GM12892 (cell line): Measurements from ENCODE around the gene DPM3.
A peak's percentile ranks its signal among the peaks of the same experiment; 100 is the strongest.

Source experiments
- DNase-seq: peaks from one replicate; pipeline ENCODE4 v3.0.0; 2011; ENCODE audit not compliant: insufficient read length
- FAIRE-seq: peaks from 2 replicates; lab custom pipeline; 2011; peaks lifted over from hg19 to GRCh38; lab: Jason Lieb, UNC
- POLR2A ChIP-seq: IDR thresholded peaks from 2 replicates; pipeline ENCODE4 v1.6.1; 2011; ENCODE audit warnings: low read depth, low read length, control low read depth
- POLR2AphosphoS5 ChIP-seq: IDR thresholded peaks from 2 replicates; pipeline ENCODE4 v1.6.1; 2011; ENCODE audit warnings: low read depth, low read length, control low read depth
- TAF1 ChIP-seq: IDR thresholded peaks from 2 replicates; pipeline ENCODE4 v1.6.1; 2011; ENCODE audit warnings: low read depth, mild to moderate bottlenecking, control low read depth, low read length, borderline replicate concordance

DPM3 gene

GRCh38 chr1:155181371-155182051, 41.2 kb upstream of the DPM3 start:
- DNase-seq (no peak), FAIRE-seq (no peak)
- no peak for TF ChIP-seq POLR2AphosphoS5

GRCh38 chr1:155179112-155180031, 39.0 kb upstream of the DPM3 start:
- FAIRE-seq = no peak
- TF ChIP-seq POLR2A (no peak), POLR2AphosphoS5 (no peak), TAF1 (no peak)
- DNase-seq = peak; percentile 12

- TF ChIP-seq TAF1 (no peak), POLR2A (no peak), POLR2AphosphoS5 (no peak)
- DNase-seq (peak; percentile 19), FAIRE-seq (no peak)
These were observed 38.2 kb upstream of the DPM3 start for GRCh38 chr1:155178441-155179111.

- FAIRE-seq (no peak), DNase-seq (peak; percentile 13)
- TF ChIP-seq POLR2A (no peak), POLR2AphosphoS5 (no peak), TAF1 (no peak)
These were observed 37.6 kb upstream of the DPM3 start for GRCh38 chr1:155177918-155178281.

GRCh38 chr1:155177192-155177917, 37.0 kb upstream of the DPM3 start:
- DNase-seq = peak; percentile 13
- FAIRE-seq = no peak

GRCh38 chr1:155176544-155177071, 36.3 kb upstream of the DPM3 start:
- no peak for TF ChIP-seq POLR2AphosphoS5
- no peak for TF ChIP-seq TAF1
- DNase-seq (peak; percentile 93), FAIRE-seq (peak; percentile 80)

More at GRCh38 chr1:155177192-155177917, 37.0 kb upstream of the DPM3 start:
- TF ChIP-seq TAF1 (no peak), POLR2A (no peak), POLR2AphosphoS5 (no peak)

- TF ChIP-seq POLR2A = no peak
- TF ChIP-seq TAF1 = no peak
- no peak for TF ChIP-seq POLR2AphosphoS5
- DNase-seq = no peak
- no peak for FAIRE-seq
These were observed 35.6 kb upstream of the DPM3 start for GRCh38 chr1:155175927-155176371.

- FAIRE-seq = no peak
- TF ChIP-seq POLR2AphosphoS5 = no peak
- TF ChIP-seq TAF1 = no peak
- TF ChIP-seq POLR2A = no peak
- DNase-seq = no peak
These were observed 35.1 kb upstream of the DPM3 start for GRCh38 chr1:155175281-155175926.

- DNase-seq (no peak), FAIRE-seq (no peak)
- TF ChIP-seq POLR2A = no peak
- no peak for TF ChIP-seq POLR2AphosphoS5
- no peak for TF ChIP-seq TAF1
These were observed 34.3 kb upstream of the DPM3 start for GRCh38 chr1:155174324-155175280.
